GM12878 (cell line): ENCODE measurements around the gene RGS6. TPM values are rescaled to one million over a fixed set of nuclear protein-coding genes. Genes with fewer than 3 reads are reported as not detected.
A peak's percentile ranks its signal among the peaks of the same experiment; 100 is the strongest.

Experiments used
- ATAC-seq: fragments of 200-7000 bp; cut with Tn5 transposase; 3 replicates; pipeline ENCODE4 v1.9.1; 2020; ENCODE audit warnings: mild to moderate bottlenecking, moderate library complexity
- BruUV-seq: library from RNA; stranded (reverse); fragments of 400-500 nt; replicated peaks from 2 replicates; lab custom pipeline; 2021; lab: Mats Ljungman, UMichigan
- CTCF ChIA-PET: fragments of 300-600 bp; sonication (Branson Sonifier 250); formaldehyde crosslinking; extraction: SDS; loops from one replicate; lab custom pipeline; 2021; ENCODE audit warnings: inconsistent platforms; lab: Yijun Ruan, JAX
- POLR2A ChIA-PET: fragments of 350-600 bp; formaldehyde crosslinking; extraction: SDS; loops from one replicate; lab custom pipeline; 2021; ENCODE audit warnings: inconsistent platforms; lab: Charles Lee
- RAD21 ChIA-PET: fragments of 300-600 bp; sonication (Branson Sonifier 250); formaldehyde crosslinking; loops from one replicate; lab custom pipeline; 2023; ENCODE audit warnings: antibody characterized with exemption; ENCODE audit not compliant: unreplicated experiment; lab: Charles Lee
- SMC1A ChIA-PET: fragments of 300-600 bp; sonication (Branson Sonifier 250); formaldehyde crosslinking; loops from one replicate; lab custom pipeline; 2023; ENCODE audit not compliant: unreplicated experiment, uncharacterized antibody; lab: Charles Lee
- DNase-seq: peaks from one replicate; pipeline ENCODE4 v3.0.0-alpha.2; 2011; ENCODE audit warnings: low read depth, low spot score
- FAIRE-seq: peaks from 3 replicates; lab custom pipeline; 2011; peaks lifted over from hg19 to GRCh38; lab: Jason Lieb, UNC
- H2AFZ ChIP-seq: 2 replicates; pipeline ENCODE4 v1.6.0; 2011; ENCODE audit warnings: low read depth, low read length, control low read depth; ENCODE audit not compliant: control insufficient read depth
- H3K27ac ChIP-seq: 2 replicates; pipeline ENCODE4 v1.5.1; 2011; ENCODE audit warnings: control low read depth; ENCODE audit not compliant: control insufficient read depth, insufficient read depth
- H3K27me3 ChIP-seq, 2 experiments: replicated peaks in 1 of 2; 2 replicates each; pipeline versions ENCODE4 v1.6.0 to v1.6.1; 2011; ENCODE audit warnings: low read length in 1 of 2; ENCODE audit not compliant: control insufficient read depth in 2 of 2, insufficient read depth in 2 of 2
- H3K36me3 ChIP-seq, 2 experiments: 2 replicates each; pipeline ENCODE4 v1.5.1; 2011; ENCODE audit warnings: low read length in 1 of 2; ENCODE audit not compliant: control insufficient read depth in 2 of 2, insufficient read depth in 2 of 2
- H3K4me1 ChIP-seq: 2 replicates; pipeline ENCODE4 v1.6.1; 2011; ENCODE audit warnings: mild to moderate bottlenecking, low read length, moderate library complexity, mixed read lengths; ENCODE audit not compliant: control insufficient read depth, insufficient read depth
- H3K4me2 ChIP-seq: 2 replicates; pipeline ENCODE4 v1.6.0; 2011; ENCODE audit warnings: control low read depth; ENCODE audit not compliant: control insufficient read depth, insufficient read depth
- H3K4me3 ChIP-seq: fragments of 200-600 bp; sonication (generic); 2 replicates; pipeline ENCODE4 v1.5.1; 2016
- H3K79me2 ChIP-seq: 2 replicates; pipeline ENCODE4 v1.6.0; 2011; ENCODE audit warnings: low read length; ENCODE audit not compliant: control insufficient read depth, insufficient read depth
- H3K9ac ChIP-seq: 2 replicates; pipeline ENCODE4 v1.8.0; 2011; ENCODE audit warnings: low read length, control low read depth, mixed read lengths; ENCODE audit not compliant: control insufficient read depth, insufficient read depth
- H3K9me3 ChIP-seq: replicated peaks from 3 replicates; pipeline ENCODE4 v1.5.1; 2011; ENCODE audit warnings: mild to moderate bottlenecking, low read length; ENCODE audit not compliant: control insufficient read depth, insufficient read depth
- H4K20me1 ChIP-seq: 2 replicates; pipeline ENCODE4 v1.6.0; 2011; ENCODE audit not compliant: control insufficient read depth, insufficient read depth
- CREM ChIP-seq: IDR thresholded peaks from 2 replicates; pipeline ENCODE4 v1.6.1; 2014; ENCODE audit warnings: antibody characterized with exemption, low read depth
- NFYA ChIP-seq: IDR thresholded peaks from 2 replicates; pipeline ENCODE4 v1.6.1; 2011; ENCODE audit warnings: low read depth, mild to moderate bottlenecking, low read length, improper control_type of control experiment, borderline replicate concordance
- NR2C1 ChIP-seq: fragments of 450-650 bp; IDR thresholded peaks from 2 replicates; pipeline ENCODE4 v1.6.1; 2017; ENCODE audit warnings: antibody characterized with exemption, mild to moderate bottlenecking, moderate library complexity
- RAD21 ChIP-seq: IDR thresholded peaks from 2 replicates; pipeline ENCODE4 v1.6.1; 2011; ENCODE audit warnings: mild to moderate bottlenecking, low read depth, low read length, moderate library complexity; ENCODE audit not compliant: insufficient read depth
- SP1 ChIP-seq: IDR thresholded peaks from one replicate; pipeline ENCODE4 v1.6.1; 2011; ENCODE audit warnings: low read depth, low read length
- TAF1 ChIP-seq: IDR thresholded peaks from 2 replicates; pipeline ENCODE4 v1.6.1; 2011; ENCODE audit warnings: mild to moderate bottlenecking, low read depth, low read length, borderline replicate concordance
- WGBS: methylation state at CpG from one replicate; pipeline ENCODE4 v1.1.6; 2016; ENCODE audit warnings: low lambda C conversion rate; ENCODE audit not compliant: insufficient replicate concordance, insufficient coverage; ENCODE audit errors: missing lambda C conversion rate; 5-methylcytosine and 5-hydroxymethylcytosine counted together
- in situ Hi-C: fragments of 300-500 bp; cut with MboI; formaldehyde crosslinking; loops from 9 replicates; pipeline ENCODE4 v1.14.3; 2018; ENCODE audit warnings: mixed read lengths
- intact Hi-C: fragments of 100-400 bp; cut with micrococcal nuclease; formaldehyde crosslinking; loops from one replicate; pipeline ENCODE4 v1.14.2; 2022; ENCODE audit not compliant: unreplicated experiment
- polyA plus RNA-seq, 11 experiments: library from polyadenylated mRNA; depleted of rRNA in 4 of 11; unstranded in 6 of 11; stranded (reverse) in 5 of 11; fragments of >200 nt; fragmentation: Nextera tagmentation in 4 of 11; fragmentation: Illumina TruSeq in 1 of 11; extraction: Ambion mirVana in 4 of 11; extraction: Trizol in 1 of 11; gene quantifications; 1 replicate in 1 of 11; 2 replicates in 10 of 11; pipeline versions ENCODE4 v1.2.1 to v1.2.3, GENCODE V29; 2011 to 2016; ENCODE audit warnings: inconsistent platforms in 2 of 11, missing spikeins in 2 of 11, low read depth in 1 of 11
- total RNA-seq, 4 experiments: library from RNA; depleted of rRNA in 3 of 4; stranded (reverse); fragments of >200 nt in 3 of 4; fragmentation: Illumina TruSeq in 1 of 4; extraction: Trizol in 1 of 4; gene quantifications; 2 replicates each; pipeline versions ENCODE4 v1.2.1 to v1.2.3, GENCODE V29; 2013 to 2021
- TF ChIP-seq, protein P1 (sequence below), 3 experiments: IDR thresholded peaks in 2 of 3; conservative IDR thresholded peaks in 1 of 3; 2 replicates each; pipeline ENCODE4 v1.5.1; 2011; ENCODE audit warnings: low read depth in 3 of 3, low read length in 3 of 3, mild to moderate bottlenecking in 3 of 3, control low read depth in 2 of 3, moderate library complexity in 2 of 3, inconsistent platforms in 1 of 3, mixed read lengths in 1 of 3; ENCODE audit not compliant: control insufficient read depth in 2 of 3, insufficient read depth in 1 of 3; ENCODE audit errors: extremely low read depth in 1 of 3

Gene RGS6
- total and polyA plus RNA-seq, 10 of the 15 experiments (the other 5 are each of a cell fraction or from before 2014, with no cell fraction given) = 3.9 to 18.1 (median 12.4) TPM

DNA sequence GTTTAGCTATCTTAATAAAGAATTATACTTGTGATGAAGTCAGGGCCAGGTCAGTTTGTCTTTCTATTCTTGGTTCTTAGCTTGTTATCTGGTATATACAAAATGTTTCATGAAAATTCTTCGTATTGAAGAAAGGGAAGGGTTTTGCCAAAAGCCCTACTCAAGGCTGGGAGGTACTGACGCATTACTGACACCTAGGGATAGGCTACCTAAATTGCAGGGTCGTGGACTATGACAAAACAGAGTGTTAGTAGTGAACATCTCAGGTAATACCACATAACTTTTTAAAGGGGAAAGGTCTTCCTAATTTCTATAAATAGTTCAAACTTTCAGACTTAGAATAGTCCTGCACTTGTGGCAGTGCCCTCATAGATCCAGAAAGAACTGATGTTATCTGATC is 246.3 kb downstream of the RGS6 start:
- ATAC-seq (no peak), FAIRE-seq (no peak), DNase-seq (no peak)
- Histone ChIP-seq H3K9ac (no peak overlapping the region), H3K27me3 (no peaks in the 10 kb centered on the region), H3K9me3 (0 out of 3 replicates have a peak, but pooled peaks cover 2% of the 10 kb centered on the region), H3K4me1 (no peaks in the 10 kb centered on the region), H4K20me1 (no peaks in the 10 kb centered on the region), H3K79me2 (no peaks in the 10 kb centered on the region), H2AFZ (no peak overlapping the region), H3K4me3 (no peak overlapping the region), H3K36me3 (no peaks in the 10 kb centered on the region), H3K4me2 (no peak overlapping the region), H3K27ac (no peak overlapping the region)
- in situ Hi-C loops (no loop called here), intact Hi-C loops (no loop called here)
- TF ChIP-seq NFYA = no peak
- TF ChIP-seq, protein P1, sequence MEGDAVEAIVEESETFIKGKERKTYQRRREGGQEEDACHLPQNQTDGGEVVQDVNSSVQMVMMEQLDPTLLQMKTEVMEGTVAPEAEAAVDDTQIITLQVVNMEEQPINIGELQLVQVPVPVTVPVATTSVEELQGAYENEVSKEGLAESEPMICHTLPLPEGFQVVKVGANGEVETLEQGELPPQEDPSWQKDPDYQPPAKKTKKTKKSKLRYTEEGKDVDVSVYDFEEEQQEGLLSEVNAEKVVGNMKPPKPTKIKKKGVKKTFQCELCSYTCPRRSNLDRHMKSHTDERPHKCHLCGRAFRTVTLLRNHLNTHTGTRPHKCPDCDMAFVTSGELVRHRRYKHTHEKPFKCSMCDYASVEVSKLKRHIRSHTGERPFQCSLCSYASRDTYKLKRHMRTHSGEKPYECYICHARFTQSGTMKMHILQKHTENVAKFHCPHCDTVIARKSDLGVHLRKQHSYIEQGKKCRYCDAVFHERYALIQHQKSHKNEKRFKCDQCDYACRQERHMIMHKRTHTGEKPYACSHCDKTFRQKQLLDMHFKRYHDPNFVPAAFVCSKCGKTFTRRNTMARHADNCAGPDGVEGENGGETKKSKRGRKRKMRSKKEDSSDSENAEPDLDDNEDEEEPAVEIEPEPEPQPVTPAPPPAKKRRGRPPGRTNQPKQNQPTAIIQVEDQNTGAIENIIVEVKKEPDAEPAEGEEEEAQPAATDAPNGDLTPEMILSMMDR (IDR thresholded peaks at IDR 0.05 in 2 of 3, conservative IDR thresholded peaks at IDR 0.05 in 1 of 3; ENCODE audit: control insufficient read depth in 2 of 3, extremely low read depth in 1 of 3, insufficient read depth in 1 of 3, low read depth in 3 of 3, low read length in 3 of 3) = 0 out of 6 replicates have a peak, but pooled peaks of 1 of the 3 experiments have one; percentile 6
- TF ChIP-seq TAF1 = no peak
- no peak for TF ChIP-seq CREM
- TF ChIP-seq RAD21 = 0 out of 2 replicates have a peak, but pooled peaks have one; percentile 13
- TF ChIP-seq SP1 = no peak
- TF ChIP-seq NR2C1 = no peak
- ChIA-PET SMC1A (interaction anchor here (1.0 to 1.3 kb wide), 2 partner anchors 38 to 74 kb away, joined by 4 read pairs; no protein-coding TSS in a partner anchor), POLR2A (interaction anchor here (0.6 kb wide), 1 partner anchor 552 kb away, joined by 5 read pairs; no protein-coding TSS in a partner anchor), CTCF (interaction anchor here (0.9 to 1.9 kb wide), 2 partner anchors 12 to 13 kb away, joined by 3 to 4 read pairs; no protein-coding TSS in a partner anchor), RAD21 (interaction anchor here (0.6 kb wide), 1 partner anchor 999 kb away, joined by 3 read pairs; no protein-coding TSS in a partner anchor)
- 9% methylated on average over 3 of the region's 3 CpGs for WGBS
- BruUV-seq = no TSS peak
